HepG2 (cell line): ENCODE data around the gene PHAX. TPM values are rescaled to one million over a fixed set of nuclear protein-coding genes. Genes with fewer than 3 reads are reported as not detected.
A peak's percentile ranks its signal among the peaks of the same experiment; 100 is the strongest.

Experiments used
- CREM ChIP-seq, 2 experiments: sonication (generic) in 1 of 2; formaldehyde crosslinking in 1 of 2; IDR thresholded peaks; 2 replicates each; pipeline versions ENCODE4 v1.4.0 to v1.6.1; 2016 to 2020; ENCODE audit warnings: antibody characterized with exemption in 1 of 2, mild to moderate bottlenecking in 1 of 2, missing genetic modification reagents in 1 of 2
- FOSL1 ChIP-seq: sonication (generic); formaldehyde crosslinking; IDR thresholded peaks from 2 replicates; pipeline ENCODE4 v1.9.0; 2021; ENCODE audit warnings: missing genetic modification reagents, borderline replicate concordance
- FUBP1 ChIP-seq: sonication (generic); formaldehyde crosslinking; IDR thresholded peaks from 2 replicates; pipeline ENCODE4 v1.5.1; 2020; ENCODE audit warnings: missing genetic modification reagents, mild to moderate bottlenecking, borderline replicate concordance
- HCFC1 ChIP-seq: fragments of 150-350 bp; IDR thresholded peaks from 2 replicates; pipeline ENCODE4 v1.6.1; 2014; ENCODE audit warnings: low read depth, low read length
- KAT2B ChIP-seq: fragments of 150-350 bp; IDR thresholded peaks from 2 replicates; pipeline ENCODE4 v1.6.1; 2014; ENCODE audit warnings: low read depth, low read length, borderline replicate concordance
- NR2F1 ChIP-seq, 2 experiments: fragments of 450-650 bp in 1 of 2; formaldehyde crosslinking in 1 of 2; IDR thresholded peaks; 2 replicates each; pipeline versions ENCODE4 v1.5.0 to v1.6.1; 2016 to 2020; ENCODE audit warnings: mild to moderate bottlenecking in 1 of 2, missing compliant biosample characterization in 1 of 2, missing genetic modification reagents in 1 of 2, moderate library complexity in 1 of 2
- PRPF4 ChIP-seq: fragments of 200-400 bp; formaldehyde crosslinking; IDR thresholded peaks from 2 replicates; pipeline ENCODE4 v1.6.1; 2016; ENCODE audit warnings: low read length, low read depth; ENCODE audit not compliant: poor library complexity, severe bottlenecking
- SMYD3 ChIP-seq: sonication (generic); formaldehyde crosslinking; IDR thresholded peaks from 2 replicates; pipeline ENCODE4 v1.8.1; 2023; ENCODE audit warnings: mild to moderate bottlenecking, missing genetic modification reagents
- ZNF367 ChIP-seq: sonication (generic); formaldehyde crosslinking; IDR thresholded peaks from 2 replicates; pipeline ENCODE4 v1.4.0; 2020; ENCODE audit warnings: missing genetic modification reagents, borderline replicate concordance
- ZNF484 ChIP-seq: sonication (generic); formaldehyde crosslinking; IDR thresholded peaks from 2 replicates; pipeline ENCODE4 v1.5.1; 2020; ENCODE audit warnings: mild to moderate bottlenecking, low read depth, missing genetic modification reagents, borderline replicate concordance
- ZNF496 ChIP-seq: sonication (generic); formaldehyde crosslinking; IDR thresholded peaks from 2 replicates; pipeline ENCODE4 v1.8.1; 2023; ENCODE audit warnings: mild to moderate bottlenecking, moderate library complexity, missing genetic modification reagents; ENCODE audit not compliant: insufficient replicate concordance
- ZNF709 ChIP-seq: sonication (generic); formaldehyde crosslinking; IDR thresholded peaks from 2 replicates; pipeline ENCODE4 v1.5.0; 2020; ENCODE audit warnings: mild to moderate bottlenecking, missing genetic modification reagents
- ZNF777 ChIP-seq: sonication (generic); formaldehyde crosslinking; IDR thresholded peaks from 2 replicates; pipeline ENCODE4 v1.4.0; 2020; ENCODE audit warnings: missing genetic modification reagents
- ZNF878 ChIP-seq: sonication (generic); formaldehyde crosslinking; IDR thresholded peaks from 2 replicates; pipeline ENCODE4 v1.8.1; 2023; ENCODE audit warnings: mild to moderate bottlenecking, missing genetic modification reagents, moderate library complexity
- ZXDC ChIP-seq: sonication (generic); formaldehyde crosslinking; IDR thresholded peaks from 2 replicates; pipeline ENCODE4 v1.5.0; 2020; ENCODE audit warnings: mild to moderate bottlenecking, missing genetic modification reagents
- polyA plus RNA-seq, 8 experiments: library from polyadenylated mRNA; depleted of rRNA in 3 of 8; stranded (reverse) in 7 of 8; unstranded in 1 of 8; fragments of >200 nt; fragmentation: Illumina TruSeq in 4 of 8; extraction: Trizol in 4 of 8; gene quantifications; 2 replicates each; pipeline versions ENCODE4 v1.2.1 to v1.2.3, GENCODE V29; 2011 to 2016; ENCODE audit warnings: low read depth in 4 of 8, missing spikeins in 1 of 8, mixed read lengths in 1 of 8; ENCODE audit not compliant: insufficient read depth in 1 of 8
- total RNA-seq, 5 experiments: library from RNA; depleted of rRNA; stranded (reverse); fragments of >200 nt; fragmentation: Illumina TruSeq; extraction: Trizol; gene quantifications; 2 replicates each; pipeline ENCODE4 v1.2.3, GENCODE V29; 2016; ENCODE audit warnings: low read depth in 1 of 5
- TF ChIP-seq, protein P1 (sequence below): sonication (generic); formaldehyde crosslinking; IDR thresholded peaks from 2 replicates; pipeline ENCODE4 v1.5.0; 2020; ENCODE audit warnings: mild to moderate bottlenecking, missing genetic modification reagents
- TF ChIP-seq, protein P2 (sequence below): sonication (generic); formaldehyde crosslinking; conservative IDR thresholded peaks from 2 replicates; pipeline ENCODE4 v1.8.0; 2022; ENCODE audit warnings: low read depth, missing genetic modification reagents

PHAX gene
- total and polyA plus RNA-seq, 2 of the 13 experiments (the other 11 are each of a cell fraction or from before 2014, with no cell fraction given): 20.0 to 59.7 TPM

DNA sequence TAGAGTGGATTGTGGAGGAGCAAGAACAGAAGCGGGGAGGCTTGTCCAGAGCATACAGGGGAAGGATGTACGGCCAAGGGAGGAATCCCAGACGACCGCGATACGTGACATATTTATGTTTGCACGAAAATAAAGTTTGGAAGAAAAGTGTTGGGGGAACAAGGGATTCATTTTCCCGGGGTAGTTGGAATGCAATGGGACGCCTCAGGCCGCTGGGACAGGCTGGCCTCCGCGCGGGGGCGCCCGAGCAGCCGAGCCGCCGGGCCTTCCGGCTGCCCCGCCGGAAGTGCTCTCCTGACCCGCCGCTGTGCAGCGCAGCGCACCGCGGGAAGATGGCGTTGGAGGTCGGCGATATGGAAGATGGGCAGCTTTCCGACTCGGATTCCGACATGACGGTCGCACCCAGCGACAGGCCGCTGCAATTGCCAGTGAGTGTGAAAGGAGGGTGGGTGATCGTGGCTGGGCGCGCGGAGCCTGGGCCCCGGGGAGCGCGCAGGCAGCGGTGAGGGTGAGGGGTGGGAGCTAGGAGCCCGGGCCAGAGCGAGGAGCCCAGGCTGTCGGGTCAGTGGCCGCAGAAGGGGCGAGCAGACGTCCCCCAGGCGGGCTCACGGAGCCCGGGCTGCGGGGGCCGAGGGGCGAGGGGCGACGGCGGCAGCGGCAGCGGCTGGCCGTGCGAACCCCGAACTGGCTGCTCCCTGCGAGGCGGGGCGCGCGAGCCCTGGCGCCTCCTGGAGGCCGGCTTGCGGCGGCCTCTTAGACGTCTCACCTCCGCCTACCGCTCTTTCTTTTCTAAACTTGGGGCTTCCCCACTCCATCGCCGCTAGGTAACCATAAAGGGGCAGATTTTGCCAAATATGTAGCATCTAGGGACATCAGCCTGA is at the start of gene PHAX (continued):
- TF ChIP-seq ZNF484 (CRISPR knock-in tag) (no peak), KAT2B (no peak), ZNF878 (no peak), NR2F1 (CRISPR knock-in tag; IDR thresholded peaks at IDR 0.05) (0 out of 4 replicates have a peak, but pooled peaks of 1 of the 2 experiments have one; percentile 30), HCFC1 (peak; percentile 40; the same call in 1 of the 2 replicates), CREM (IDR thresholded peaks at IDR 0.05) (no peak), CREM (CRISPR knock-in tag; IDR thresholded peaks at IDR 0.05) (no peak), FUBP1 (no peak), FOSL1 (no peak), PRPF4 (no peak), ZNF496 (CRISPR knock-in tag) (no peak), ZNF367 (CRISPR knock-in tag) (no peak), ZNF777 (peak; percentile 58; the same call in 1 of the 2 replicates), ZXDC (CRISPR knock-in tag) (peak; percentile 52; the same call in 1 of the 2 replicates), ZNF709 (CRISPR knock-in tag) (peak; percentile 93), SMYD3 (CRISPR knock-in tag) (no peak)
- TF ChIP-seq, protein P1, sequence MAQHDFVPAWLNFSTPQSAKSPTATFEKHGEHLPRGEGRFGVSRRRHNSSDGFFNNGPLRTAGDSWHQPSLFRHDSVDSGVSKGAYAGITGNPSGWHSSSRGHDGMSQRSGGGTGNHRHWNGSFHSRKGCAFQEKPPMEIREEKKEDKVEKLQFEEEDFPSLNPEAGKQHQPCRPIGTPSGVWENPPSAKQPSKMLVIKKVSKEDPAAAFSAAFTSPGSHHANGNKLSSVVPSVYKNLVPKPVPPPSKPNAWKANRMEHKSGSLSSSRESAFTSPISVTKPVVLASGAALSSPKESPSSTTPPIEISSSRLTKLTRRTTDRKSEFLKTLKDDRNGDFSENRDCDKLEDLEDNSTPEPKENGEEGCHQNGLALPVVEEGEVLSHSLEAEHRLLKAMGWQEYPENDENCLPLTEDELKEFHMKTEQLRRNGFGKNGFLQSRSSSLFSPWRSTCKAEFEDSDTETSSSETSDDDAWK (CRISPR knock-in tag): no peak
- TF ChIP-seq, protein P2, sequence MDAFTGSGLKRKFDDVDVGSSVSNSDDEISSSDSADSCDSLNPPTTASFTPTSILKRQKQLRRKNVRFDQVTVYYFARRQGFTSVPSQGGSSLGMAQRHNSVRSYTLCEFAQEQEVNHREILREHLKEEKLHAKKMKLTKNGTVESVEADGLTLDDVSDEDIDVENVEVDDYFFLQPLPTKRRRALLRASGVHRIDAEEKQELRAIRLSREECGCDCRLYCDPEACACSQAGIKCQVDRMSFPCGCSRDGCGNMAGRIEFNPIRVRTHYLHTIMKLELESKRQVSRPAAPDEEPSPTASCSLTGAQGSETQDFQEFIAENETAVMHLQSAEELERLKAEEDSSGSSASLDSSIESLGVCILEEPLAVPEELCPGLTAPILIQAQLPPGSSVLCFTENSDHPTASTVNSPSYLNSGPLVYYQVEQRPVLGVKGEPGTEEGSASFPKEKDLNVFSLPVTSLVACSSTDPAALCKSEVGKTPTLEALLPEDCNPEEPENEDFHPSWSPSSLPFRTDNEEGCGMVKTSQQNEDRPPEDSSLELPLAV: no peak
